ENCODE data around the gene MMS19.
"Not testable (repeated sequence)": the region's sequence is repeated elsewhere in the genome, so short reads cannot be mapped to it uniquely, and the experiment has no call there.

- TF ChIP-seq CTCF, EP300, POLR2A (IDR thresholded peaks at IDR 0.05): not testable (repeated sequence)
Measured at GRCh38 chr10:97528876-97529275, 30.7 kb upstream of the MMS19 start.
